NCI-H460 (cell line): ENCODE results near the gene CBX5. TPM values are rescaled to one million over a fixed set of nuclear protein-coding genes. Genes with fewer than 3 reads are reported as not detected.
A peak's percentile ranks its signal among the peaks of the same experiment; 100 is the strongest.
"Not testable (repeated sequence)": the region's sequence is repeated elsewhere in the genome, so short reads cannot be mapped to it uniquely, and the experiment has no call there.

Experiments used
- DNase-seq: peaks from one replicate; pipeline ENCODE4 v3.0.0-alpha.2; 2016; ENCODE audit warnings: low read depth; ENCODE audit errors: extremely low read depth
- total RNA-seq: library from RNA; depleted of rRNA; stranded (reverse); fragments of >200 nt; shearing (Covaris generic); gene quantifications from 2 replicates; pipeline ENCODE4 v1.2.3, GENCODE V29; 2014

CBX5 gene
- total RNA-seq, 1 experiment from 2014 or later, result 48.5 TPM

DNA sequence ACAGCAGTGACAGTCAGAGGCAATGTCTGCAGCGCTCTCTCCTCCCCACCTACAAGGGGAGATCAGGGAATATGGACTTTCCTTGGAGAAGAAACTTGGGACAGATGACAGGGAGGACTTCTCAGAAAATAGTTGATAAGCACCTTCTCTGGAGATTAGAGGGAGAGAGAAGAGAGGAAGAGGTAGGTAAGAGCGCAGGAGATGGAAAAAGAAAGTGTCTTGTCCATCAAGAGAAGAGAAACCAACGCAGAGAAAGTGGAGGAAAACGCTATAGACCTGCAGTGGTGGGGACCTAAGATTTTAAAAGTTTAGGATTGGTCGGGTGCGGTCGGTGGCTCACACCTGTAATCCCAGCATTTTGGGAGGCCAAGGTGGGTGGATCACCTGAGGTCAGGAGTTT lies 75.6 kb downstream of the CBX5 start:
- no peak for DNase-seq

DNA sequence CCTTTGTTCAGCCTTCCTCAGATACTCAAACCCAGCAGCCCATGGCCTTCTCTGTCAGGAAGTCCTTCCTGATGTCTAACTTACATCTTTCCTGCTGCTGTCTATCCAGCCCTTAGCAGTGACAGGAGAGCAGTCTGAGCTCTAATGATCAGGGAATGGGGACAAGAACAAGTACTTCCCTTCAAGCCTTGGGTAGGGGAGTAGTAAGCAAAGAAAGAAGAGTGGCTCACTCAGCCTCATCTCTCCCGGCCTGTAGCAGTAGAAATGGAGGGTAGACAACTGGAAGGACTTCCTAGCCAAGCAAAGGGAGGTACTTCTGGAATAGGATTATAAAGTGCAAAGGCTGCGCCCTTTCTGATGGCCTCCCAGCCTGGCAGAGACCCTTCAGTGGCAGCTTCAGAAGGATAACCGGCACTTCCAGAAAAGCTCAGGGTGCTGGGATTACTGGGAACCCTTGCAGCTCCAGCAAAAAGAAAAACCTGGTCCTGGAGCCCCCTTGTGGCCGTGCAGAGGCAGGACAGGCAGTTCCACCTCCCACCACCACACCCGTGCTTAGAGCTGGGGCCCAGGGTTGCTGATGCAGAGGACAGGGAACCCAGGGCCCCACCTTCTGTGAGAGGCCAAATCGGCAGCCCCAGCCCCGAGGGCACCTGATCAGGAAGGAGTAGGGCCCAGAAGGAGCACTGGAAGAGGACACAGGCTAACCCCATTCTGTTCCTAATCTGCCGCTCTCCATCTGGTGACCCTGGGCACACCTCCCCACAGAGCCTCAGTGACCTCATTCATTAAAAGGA lies 78.7 kb downstream of the CBX5 start:
- DNase-seq, result peak; percentile 70

DNA sequence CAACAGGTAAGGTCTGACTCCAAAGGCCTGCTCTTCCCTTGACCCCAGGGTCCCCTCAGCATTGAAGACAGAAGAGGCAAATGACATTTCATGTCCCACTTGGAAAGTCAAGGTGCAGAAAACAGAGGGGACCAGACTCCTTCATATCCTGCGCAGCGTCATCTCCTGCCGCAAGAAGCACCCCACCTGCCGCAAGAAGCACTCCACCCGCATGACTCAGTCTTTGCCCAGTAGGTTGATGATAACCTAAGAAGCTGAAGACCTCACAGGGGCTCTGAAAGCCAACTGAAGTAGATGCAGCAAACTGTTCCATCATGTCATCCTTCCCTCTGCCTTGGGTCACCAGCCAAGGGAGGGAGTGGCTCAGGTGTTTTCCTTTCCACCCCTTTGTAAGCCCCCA lies 79.5 kb downstream of the CBX5 start:
- no peak for DNase-seq

DNA sequence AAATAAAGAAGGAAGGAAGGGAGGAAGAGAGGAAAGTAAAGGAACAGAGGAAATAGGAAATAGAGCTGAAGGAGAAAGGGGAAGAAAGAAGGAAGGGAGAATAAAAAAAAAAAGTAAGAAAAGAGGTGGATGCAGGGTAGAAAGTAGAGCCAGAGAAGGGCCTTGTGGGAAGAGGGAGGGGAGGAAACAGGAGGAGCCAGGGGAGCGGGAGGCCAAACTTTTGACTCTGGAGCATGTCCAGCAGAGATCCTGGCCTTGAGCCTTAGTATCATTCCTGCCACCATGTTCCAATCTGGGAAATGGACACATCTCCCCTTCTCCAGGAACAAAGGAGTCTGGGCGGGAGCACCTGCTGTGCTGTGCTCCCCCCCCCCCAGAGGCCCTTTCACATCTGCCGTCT lies 80.0 kb downstream of the CBX5 start:
- DNase-seq, result no peak

DNA sequence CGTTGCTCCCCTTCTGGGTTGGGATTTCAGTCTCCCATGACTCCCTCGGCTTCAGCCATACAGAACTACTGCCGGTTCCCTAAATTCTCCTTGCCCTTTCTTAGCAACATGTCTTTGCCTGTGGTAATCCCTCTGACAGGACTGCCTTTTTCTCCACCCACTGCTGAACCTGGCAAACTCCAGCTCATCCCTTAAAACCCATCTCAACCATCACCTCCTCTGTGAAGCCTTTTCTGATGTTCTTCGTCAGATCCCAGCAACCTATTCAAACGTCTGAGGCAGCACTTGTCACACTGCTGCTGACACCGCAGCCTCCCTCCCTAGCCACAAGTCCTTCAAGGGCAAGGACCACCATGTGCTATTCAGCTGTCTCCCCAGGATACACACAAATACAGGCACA lies 80.9 kb downstream of the CBX5 start:
- no peak for DNase-seq

DNA sequence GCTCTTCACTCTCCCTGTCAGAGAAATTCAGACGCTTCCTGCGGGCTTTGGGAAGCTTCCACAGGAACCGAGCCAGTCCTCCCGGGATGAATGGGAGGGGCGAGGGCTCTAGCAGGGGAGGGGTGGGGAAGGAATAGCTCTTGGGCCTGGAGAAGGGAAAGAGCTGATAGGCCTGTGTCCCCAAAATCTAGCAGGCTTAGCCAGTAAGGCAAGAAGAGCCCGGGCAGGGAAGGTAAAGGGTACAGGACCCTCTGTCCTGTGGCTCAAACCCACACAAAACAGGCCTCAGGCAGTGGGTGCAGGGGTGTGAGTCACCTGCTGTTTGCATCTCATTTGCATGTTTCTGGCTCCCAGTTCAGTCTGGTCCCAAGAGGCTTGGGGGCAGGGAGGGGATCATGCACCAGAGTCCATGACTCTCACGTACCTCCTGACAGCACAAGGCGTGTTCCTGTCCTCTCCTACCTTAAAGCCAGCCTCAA lies 82.5 kb downstream of the CBX5 start:
- no peak for DNase-seq

DNA sequence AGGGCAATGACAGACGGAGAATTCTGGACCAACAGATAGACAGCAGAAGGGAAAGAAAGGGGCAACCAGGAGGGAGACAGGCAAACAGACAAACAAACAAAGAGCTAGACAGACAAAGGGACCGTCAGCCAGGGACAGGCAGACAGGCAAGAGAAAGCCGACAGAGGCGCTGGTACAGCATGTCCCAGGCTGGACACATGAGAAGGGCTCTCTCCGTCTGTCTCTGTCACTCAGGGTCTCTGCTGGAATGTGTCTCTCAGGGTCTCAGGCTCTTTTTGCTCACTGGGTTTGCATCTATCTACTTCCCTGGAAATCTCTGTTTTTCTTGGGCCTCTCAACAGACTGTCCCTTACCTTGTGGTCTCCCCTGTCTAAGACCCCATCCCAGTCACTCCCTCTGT lies 82.9 kb downstream of the CBX5 start:
- DNase-seq, result no peak

DNA sequence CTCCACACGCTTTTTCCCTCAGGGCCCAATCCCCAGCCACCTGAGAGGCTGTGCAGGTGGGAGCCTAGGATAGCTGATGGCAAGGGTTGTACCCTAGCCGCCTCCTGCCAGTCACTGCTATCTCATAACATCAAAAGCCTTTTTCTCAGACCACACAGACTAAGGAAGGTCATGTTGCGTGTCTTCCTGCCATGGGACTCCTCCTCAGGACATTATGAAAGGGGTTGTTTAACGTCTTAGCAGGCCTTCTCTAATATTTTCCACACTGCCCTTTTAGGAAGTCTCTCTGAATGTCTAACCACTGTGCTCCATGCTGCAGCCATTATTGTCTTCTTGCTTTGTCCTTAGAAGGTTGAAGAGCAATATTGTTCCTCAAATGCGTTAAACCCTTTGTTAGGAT lies 83.5 kb downstream of the CBX5 start:
- DNase-seq, result no peak

DNA sequence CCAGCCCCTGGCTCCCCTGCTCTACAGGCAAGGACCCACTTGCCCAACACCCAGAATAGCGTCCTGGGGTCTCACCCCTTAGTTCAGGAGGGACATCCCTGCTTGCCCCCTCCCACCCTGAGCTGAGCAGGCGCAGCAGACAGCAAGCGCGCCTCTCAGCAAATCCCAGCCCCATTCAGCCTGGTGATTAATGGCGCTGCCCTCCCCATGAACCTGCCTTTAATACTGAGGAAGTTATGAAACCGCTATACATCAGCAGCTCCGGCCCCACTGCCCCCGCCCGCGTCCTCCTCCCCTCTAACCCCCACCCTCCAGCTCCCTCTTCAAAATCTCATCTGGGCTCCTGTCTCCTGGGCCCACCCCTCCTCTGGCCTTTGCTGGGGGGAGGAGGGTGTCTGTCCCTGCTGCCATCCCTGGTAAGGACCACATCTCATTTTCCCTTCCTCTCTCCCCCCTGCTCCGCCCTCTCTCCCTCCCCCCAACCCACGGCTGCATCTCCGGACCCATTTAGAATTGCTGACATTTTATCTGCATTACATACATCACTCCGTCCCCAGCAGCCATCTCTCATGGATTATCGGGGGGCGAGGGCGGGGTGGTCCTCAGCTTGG lies 84.1 kb downstream of the CBX5 start:
- no peak for DNase-seq

DNA sequence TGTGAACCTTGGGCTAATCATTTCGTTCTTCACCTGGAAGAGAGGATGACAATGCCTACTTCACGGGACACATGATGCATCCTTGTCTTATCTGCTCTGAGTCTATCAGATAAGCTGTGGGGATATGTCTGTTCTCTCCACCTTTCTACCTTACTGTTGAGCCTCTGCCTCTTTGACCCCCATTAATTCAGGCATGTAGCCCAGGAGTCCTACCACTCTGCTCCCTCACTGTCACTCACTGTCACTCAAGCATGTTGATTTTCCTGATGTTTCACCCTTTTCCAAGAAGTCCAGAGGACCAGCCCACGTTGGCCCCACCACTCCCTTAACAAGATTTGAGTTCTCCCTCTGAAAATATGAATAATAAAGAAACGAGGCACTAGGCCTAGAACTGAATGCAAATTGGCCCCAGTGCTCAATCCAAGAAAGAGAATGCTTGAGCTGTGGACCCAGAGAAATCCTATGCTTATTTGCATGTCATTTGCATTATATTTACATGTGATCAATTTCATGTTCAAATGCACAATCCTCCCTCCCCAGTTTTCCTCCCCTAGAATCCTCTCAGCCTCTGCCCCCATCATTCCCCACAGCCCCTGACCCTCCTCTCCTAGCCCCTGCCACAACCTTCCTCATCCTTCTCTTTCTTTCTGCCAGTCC lies 84.7 kb downstream of the CBX5 start:
- no peak for DNase-seq

DNA sequence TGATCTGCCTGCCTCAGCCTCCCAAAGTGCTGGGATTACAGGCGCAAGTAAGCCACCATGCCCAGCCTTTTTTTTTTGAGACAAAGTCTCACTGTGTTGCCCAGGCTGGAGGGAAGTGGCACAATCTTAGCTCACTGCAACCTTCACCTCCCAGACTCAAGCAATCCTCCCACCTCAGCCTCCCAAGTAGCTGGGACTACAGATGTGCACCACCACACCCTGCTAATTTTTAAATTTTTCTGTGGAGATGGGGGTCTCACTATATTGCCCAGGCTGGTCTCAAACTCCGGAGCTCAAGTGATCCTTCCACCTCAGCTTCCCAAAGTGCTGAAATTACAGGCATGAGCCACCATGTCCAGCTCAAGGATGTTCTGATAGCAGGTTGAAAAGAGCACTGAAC lies 85.3 kb downstream of the CBX5 start:
- DNase-seq, result not testable (repeated sequence)

DNA sequence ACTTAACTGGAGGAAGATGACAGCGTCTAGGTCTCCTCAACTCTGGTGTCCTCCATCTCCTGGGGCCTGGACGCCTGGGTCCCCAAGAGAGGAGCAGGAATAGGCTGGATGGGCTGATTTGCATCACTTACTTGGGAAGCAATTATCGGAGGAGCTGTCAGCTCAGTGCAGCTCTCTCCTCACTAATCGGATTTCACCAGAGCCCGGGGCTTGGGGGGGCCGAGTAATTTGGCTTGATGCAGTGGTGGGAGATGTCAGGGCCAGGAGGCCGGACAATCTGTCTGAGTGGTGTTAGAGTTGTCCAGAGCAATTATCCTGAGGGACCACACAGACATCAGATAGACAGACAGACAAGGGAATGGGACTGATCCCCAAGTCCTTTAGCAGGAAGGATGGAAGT lies 86.5 kb downstream of the CBX5 start:
- DNase-seq, result no peak

DNA sequence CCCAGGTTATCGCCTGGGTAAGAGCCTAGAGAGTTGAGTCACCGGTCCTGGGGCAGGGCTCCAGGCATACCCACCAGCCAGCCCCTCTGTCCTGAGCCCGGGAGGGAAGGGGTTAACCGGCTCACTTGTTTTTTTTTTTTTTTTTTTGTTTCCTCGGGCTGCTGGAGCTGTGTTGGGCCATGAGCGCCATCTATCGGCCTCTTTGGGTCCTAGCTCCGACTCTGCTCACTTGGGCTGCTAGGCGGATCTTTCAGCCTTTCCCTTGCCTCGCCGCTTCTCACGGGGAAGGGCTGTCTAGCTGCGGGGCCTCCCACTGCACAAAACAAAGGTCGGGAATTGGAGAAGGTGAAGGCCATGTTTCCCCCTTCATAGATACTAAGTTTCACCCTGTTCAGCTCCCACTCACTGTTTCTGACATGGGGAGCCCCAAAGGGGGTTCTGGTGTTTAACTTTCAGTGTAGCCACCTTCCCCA lies 88.3 kb downstream of the CBX5 start:
- DNase-seq, result peak; percentile 85

DNA sequence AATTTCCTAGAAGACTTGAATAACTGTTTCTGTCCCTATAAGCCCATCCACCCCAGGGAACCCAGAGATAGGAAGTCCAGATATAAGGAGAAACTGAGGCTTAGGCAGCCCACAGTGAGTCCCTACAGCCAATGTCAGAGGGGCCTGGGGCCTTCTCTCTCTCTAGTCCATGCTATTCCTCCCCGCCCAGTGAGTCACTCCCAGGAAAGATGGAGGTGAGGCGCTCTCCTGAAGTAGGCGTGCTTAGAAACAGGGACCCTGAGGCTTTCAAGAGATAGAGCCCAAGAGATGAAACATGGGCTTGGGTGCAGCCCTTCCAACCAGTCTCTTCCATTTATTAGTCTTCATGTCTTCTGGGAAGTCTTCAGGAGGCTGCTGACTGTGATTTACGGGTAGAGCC lies 88.8 kb downstream of the CBX5 start:
- DNase-seq, result no peak

DNA sequence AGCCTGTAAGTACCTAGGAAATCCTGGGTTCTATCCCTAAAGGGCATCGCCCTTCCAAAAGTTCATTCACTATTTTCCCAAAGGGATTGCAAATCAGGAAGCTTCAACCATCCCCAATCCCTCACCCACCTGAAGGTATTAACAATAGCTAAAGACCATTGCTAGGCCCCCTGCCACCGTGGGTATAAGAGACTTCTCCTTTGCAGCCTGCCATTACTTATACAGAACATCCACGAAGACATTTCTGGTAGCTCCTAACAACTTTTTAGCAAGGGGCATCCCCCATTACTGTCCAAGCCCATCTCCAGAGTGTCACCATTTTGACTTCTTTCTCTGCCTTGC lies 90.8 kb downstream of the CBX5 start:
- no peak for DNase-seq

DNA sequence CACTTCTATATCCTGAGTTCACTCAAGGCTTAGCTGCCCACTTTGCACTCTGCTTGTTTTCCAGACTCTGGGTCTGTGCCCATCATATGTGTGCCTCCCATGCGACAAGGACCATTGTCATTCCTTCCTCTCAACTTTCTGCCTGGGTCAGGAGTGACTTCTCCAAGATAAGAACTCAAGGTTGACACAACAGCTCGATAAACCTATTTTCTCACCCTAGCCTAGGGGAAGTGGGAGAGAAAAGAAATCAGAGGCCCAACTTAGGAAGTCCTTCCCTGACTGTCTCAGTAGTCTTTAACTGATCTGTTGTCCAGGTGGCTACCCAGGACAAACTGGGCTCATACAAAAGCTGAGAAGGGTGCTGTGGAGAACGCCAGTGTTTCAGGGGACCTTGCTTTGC lies 92.8 kb downstream of the CBX5 start:
- DNase-seq, result no peak

DNA sequence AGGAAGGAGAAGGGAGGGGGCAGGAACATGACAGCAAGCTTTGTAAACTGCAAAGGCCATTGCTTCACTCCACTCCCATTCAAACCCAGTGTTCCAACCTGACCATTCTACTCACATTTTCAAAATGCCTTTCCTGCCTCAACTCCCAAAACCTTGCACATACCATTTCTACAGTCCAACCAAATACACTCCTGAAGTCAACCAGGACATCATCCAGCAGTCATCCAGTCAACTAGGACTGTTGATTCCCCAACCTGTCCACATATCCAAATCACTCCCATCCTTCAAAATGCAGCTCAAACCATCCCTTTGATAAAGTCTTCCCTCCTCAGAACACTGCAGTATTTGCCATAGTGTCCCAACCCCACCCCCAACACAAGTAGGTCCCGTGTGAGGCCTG lies 94.0 kb downstream of the CBX5 start:
- DNase-seq, result no peak

DNA sequence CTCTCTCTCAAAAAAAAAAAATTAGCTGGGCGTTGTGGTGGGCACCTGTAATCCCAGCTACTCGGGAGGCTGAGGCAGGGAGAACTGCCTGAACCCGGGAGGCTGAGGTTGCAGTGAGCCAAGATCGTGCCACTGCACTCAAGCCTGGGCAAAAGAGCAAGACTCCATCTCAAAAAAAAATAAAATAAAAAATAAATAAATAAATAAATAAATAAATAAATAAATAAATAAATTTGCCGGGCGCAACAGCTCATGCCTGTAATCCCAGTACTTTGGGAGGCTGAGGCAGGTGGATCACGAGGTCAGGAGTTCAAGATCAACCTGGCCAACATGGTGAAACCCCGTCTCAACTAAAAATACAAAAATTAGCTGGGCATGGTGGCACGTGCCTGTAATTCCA lies 94.6 kb downstream of the CBX5 start:
- DNase-seq, result not testable (repeated sequence)

DNA sequence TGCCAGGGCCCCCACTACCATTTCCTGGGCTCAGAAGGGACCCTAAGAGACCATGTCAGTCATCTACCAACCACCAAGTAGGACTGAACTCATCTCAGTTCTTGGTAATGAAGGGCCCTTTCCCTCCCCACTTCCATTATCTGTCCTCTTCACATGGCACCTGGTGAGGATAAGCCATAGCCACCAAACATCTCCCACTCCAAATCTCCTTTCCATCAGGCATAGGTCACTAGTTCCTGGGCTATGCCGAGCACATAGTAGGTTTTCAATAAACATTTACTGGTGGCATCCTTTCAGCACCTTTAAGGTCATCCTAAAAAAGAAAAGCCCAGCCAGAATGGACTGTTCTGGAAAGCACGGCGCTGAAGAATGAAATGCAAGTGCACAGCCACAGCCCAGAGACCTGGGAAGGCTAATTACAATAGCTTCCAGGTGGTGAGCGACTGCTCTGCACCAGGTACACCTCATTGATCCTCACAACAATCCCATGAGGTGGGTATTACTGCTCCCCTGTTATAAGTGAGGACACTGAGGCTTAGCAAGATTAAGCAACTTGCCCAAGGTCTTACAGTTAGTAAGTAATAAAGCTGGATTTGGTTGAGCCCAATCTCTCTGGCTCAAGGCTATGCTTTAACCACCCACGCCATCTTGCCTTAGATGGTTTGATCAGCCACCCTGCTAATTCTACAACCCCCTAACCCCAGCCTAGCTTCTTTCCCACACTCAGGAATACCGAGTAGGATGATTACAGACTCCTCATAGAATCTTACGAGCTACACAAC lies 95.7 kb downstream of the CBX5 start:
- DNase-seq, result no peak

DNA sequence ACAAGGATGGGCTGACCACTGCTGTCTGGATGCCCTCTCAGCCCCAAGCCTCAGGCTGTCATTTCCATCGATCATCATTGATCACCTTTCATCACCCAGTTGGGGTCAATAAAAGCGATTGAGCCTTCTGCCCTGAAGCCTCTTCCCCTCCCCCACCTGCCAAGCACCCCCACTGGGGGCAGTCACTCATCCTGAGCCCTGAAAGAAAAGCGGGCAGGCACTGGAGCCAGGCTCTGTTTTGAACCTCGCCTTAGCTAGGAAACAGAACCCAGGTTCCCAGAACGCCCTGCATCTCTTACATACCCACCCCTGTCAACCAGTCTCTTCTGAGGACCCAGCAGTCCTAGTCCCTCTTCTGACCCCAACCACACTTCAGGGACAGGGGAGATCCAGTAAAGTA lies 96.9 kb downstream of the CBX5 start:
- DNase-seq, result no peak

DNA sequence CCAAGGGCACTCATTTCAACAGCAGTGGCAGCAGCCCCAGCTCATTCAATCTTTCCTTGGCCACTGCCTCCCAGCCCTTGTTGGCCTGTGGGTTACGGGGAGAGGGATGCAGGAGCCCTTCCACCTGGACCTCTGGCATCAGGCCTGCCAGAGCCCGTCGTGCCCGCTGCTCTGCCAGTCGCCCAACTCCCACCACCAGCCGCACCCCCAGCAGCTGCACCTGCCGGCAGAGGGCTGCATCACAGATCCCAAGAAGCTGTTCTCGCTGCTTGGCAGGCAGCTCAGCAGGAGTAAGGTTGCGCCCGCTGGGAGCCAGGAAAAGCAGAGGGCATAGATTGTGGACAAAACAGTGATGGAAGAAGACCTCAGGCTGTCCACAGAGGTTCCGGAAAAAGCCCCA lies 97.8 kb downstream of the CBX5 start:
- DNase-seq, result no peak
